ENCODE data around the gene JAZF1. TPM values are rescaled to one million over a fixed set of nuclear protein-coding genes. Genes with fewer than 3 reads are reported as not detected.

Gene JAZF1
- total RNA-seq, 1 experiment from 2014 or later = 9.1 TPM

GRCh38 chr7:28157831-28158416 lies 22.7 kb downstream of the JAZF1 start:
- no peak overlapping the region for H2BK20ac ChIP-seq (ENCODE audit: low read depth, low read length, poor library complexity, severe bottlenecking)
- H3K9ac ChIP-seq (ENCODE audit: extremely low read depth, insufficient read length, low read length) = no peak overlapping the region
- H4K20me1 ChIP-seq (ENCODE audit: control insufficient read depth, insufficient read depth, insufficient read length) = no peaks in the 10 kb centered on the region
- Mint-ChIP-seq H3K27me3 (ENCODE audit: low read depth) (no peaks in the 10 kb centered on the region), H3K27ac (peak overlapping the region in 1 of 3 experiments; percentile 31; a peak in 1 of 7 replicates), H3K9me3 (no peaks in the 10 kb centered on the region; a peak in 1 of 5 replicates), H3K36me3 (ENCODE audit: insufficient read depth in 1 of 3, low read depth in 3 of 3) (no peaks in the 10 kb centered on the region; a peak in 1 of 7 replicates), H3K4me3 (no peak overlapping the region), H3K4me1 (peaks cover 6 to 16% of the 10 kb centered on the region in 2 experiments)
- no peak for DNase-seq
- no peak overlapping the region for H2AK5ac ChIP-seq (ENCODE audit: insufficient read length, low read length)
- no peak overlapping the region for H2BK15ac ChIP-seq (ENCODE audit: low read depth, low read length)
- H3K23ac ChIP-seq (ENCODE audit: insufficient read length, low read depth, low read length) = no peak overlapping the region
- H4K5ac ChIP-seq (ENCODE audit: insufficient read length, low read depth, low read length) = no peak overlapping the region
- no peaks in the 10 kb centered on the region for H3K79me2 ChIP-seq (ENCODE audit: insufficient read depth, low read length)
- H3K4ac ChIP-seq (ENCODE audit: low read depth, low read length) = no peak overlapping the region
- H3K23me2 ChIP-seq (ENCODE audit: insufficient read length, low read depth, low read length, poor library complexity, severe bottlenecking) = no peaks in the 10 kb centered on the region
- H3K4me1 ChIP-seq (ENCODE audit: insufficient read depth, low read length) = peaks cover 3% of the 10 kb centered on the region; the same call in 1 of the 2 replicates
- no peak overlapping the region for H4K91ac ChIP-seq (ENCODE audit: insufficient read length, low read depth, low read length)
- no peak overlapping the region for H3K14ac ChIP-seq (ENCODE audit: insufficient read depth, low read length)
- H3K4me2 ChIP-seq (ENCODE audit: insufficient read depth, insufficient read length, low read length) = no peak overlapping the region
- H4K8ac ChIP-seq (replicated peaks; ENCODE audit: insufficient read length, low read depth, low read length) = no peak overlapping the region
- H3K79me1 ChIP-seq (ENCODE audit: insufficient read depth, low read depth, low read length, poor library complexity, severe bottlenecking) = no peaks in the 10 kb centered on the region
- no peak overlapping the region for H2BK120ac ChIP-seq (ENCODE audit: low read depth, low read length, poor library complexity, severe bottlenecking)
- H3T11ph ChIP-seq (ENCODE audit: low read length) = no peak overlapping the region
- H2AFZ ChIP-seq (ENCODE audit: low read length) = no peak overlapping the region
- no CpG with 5 or more reads among the region's 7 CpGs for WGBS (ENCODE audit: extremely low coverage, insufficient read length, low lambda C conversion rate)
- H3K27me3 ChIP-seq (ENCODE audit: insufficient read depth, low read length) = no peaks in the 10 kb centered on the region
- H3K56ac ChIP-seq (ENCODE audit: insufficient read length, low read depth, low read length) = no peak overlapping the region
- no peaks in the 10 kb centered on the region for H3K9me3 ChIP-seq (ENCODE audit: control insufficient read depth, low read depth, low read length)
- H2BK5ac ChIP-seq (ENCODE audit: insufficient read length, low read length) = no peak overlapping the region
- H3K27ac ChIP-seq (ENCODE audit: insufficient read length, low read depth, low read length) = no peak overlapping the region
- no peak overlapping the region for H3K18ac ChIP-seq (ENCODE audit: insufficient read length, low read depth, low read length)
- no peak for TF ChIP-seq CTCF (conservative IDR thresholded peaks at IDR 0.05)
- H2BK12ac ChIP-seq (ENCODE audit: insufficient read length, low read depth, low read length) = no peak overlapping the region
